GM19372 (cell line): ENCODE measurements around the gene CAPN2.
"Not testable (repeated sequence)": the region's sequence is repeated elsewhere in the genome, so short reads cannot be mapped to it uniquely, and the experiment has no call there.

Experiments used
- ATAC-seq: cut with Tn5 transposase; IDR thresholded peaks from one replicate; pipeline ENCODE4 v1.9.1; 2021; ENCODE audit warnings: mild to moderate bottlenecking, low read depth, moderate library complexity; ENCODE audit not compliant: unreplicated experiment

Gene CAPN2

DNA sequence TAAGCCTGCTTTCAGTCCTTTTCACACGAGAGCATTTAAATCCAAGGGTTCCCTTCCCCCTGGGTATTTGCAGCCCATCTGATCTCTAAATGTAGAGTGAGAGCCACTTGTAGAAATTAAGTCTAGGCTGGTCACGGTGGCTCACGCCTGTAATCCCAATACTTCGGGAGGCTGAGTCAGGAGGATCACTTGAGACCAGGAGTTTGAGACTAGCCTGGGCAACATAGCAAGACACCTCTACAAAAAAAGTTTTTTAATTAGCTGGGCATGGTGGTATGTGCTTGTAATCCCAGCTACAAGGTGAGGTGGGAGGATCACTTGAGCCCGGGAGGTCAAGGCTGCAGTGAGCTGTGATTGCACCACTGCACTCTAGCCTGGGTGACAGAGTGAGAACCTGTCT is 24.3 kb downstream of the CAPN2 start:
- ATAC-seq, result not testable (repeated sequence)

- ATAC-seq, result no peak
These were observed 25.0 kb downstream of the CAPN2 start for GRCh38 chr1:223737342-223737741.

GRCh38 chr1:223738465-223739365 is 26.4 kb downstream of the CAPN2 start:
- ATAC-seq, result no peak

- no peak for ATAC-seq
These were observed 27.2 kb downstream of the CAPN2 start for GRCh38 chr1:223739366-223740037.

- not testable (repeated sequence) for ATAC-seq
These were observed 27.8 kb downstream of the CAPN2 start for GRCh38 chr1:223740038-223740736.

- no peak for ATAC-seq
These were observed 29.5 kb downstream of the CAPN2 start for GRCh38 chr1:223741861-223742260.

- ATAC-seq, result no peak
These were observed 30.6 kb downstream of the CAPN2 start for GRCh38 chr1:223742856-223743517.

DNA sequence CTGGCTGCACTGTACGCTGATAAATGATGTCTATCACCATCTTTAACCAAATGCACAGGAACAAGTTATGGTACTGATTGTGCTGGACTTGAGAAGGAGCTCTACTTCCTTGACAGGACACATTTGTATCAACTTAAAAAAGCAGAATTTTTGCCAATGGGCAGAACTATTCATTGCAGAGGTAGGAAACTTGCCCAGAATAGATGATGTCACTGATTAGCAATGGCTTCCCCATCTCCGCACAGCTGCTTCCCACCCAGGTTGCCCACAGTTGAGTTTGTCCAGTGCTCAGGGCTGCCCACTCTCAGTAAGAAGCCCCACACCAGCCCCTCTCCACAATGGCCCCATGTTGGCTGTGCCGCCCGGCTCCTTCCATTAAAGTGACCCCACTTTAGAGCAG is 33.4 kb downstream of the CAPN2 start:
- no peak for ATAC-seq

GRCh38 chr1:223747838-223748335 is 35.5 kb downstream of the CAPN2 start:
- no peak for ATAC-seq

- ATAC-seq, result no peak
These were observed 36.0 kb downstream of the CAPN2 start for GRCh38 chr1:223748405-223748772.

DNA sequence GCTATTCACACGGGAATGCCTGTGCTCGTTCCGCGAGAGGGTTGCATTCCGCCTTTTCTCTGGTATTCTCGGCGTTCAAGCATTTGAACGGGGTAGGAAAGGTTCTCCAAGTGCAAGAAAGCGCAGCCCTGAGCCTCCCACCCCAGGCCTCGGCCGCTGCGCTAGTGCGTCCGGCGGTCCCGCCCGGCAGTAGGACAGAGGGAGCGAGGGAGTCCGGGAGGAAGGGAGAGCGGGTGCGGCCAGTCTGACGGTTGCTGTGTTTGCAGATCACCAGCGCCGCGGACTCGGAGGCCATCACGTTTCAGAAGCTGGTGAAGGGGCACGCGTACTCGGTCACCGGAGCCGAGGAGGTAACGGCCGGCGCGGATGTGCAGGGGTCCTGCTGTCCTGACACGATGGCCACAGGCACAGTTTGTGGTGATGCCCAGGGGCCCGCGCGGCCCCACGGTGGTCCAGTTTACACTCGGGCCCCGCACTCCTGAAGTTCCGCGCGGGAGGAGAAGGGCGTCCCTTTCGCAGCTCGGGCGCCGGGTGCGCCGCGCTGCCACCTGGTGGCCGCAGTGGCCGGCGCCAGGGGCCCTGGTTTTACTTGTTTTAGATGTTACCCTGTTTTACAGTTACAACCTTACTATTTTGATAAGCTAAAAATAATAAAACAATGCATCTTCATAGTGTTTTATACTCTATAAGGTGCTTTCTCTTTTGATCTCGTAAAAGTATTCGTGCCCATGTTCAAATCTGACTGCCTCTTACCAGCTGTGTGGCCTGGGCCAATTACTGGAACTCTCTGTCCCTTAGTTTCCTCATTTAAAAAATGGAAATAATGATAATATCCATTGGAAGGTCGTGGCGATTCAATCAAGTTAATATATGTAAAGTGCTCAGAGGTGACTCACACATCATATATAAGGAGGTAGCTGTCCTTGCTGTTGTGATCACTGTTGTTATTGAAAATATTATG is 36.7 kb downstream of the CAPN2 start:
- ATAC-seq, result peak; percentile 78

- no peak for ATAC-seq
These were observed 38.6 kb downstream of the CAPN2 start for GRCh38 chr1:223750730-223751570.

GRCh38 chr1:223751696-223752095 is 39.4 kb downstream of the CAPN2 start:
- ATAC-seq, result no peak

DNA sequence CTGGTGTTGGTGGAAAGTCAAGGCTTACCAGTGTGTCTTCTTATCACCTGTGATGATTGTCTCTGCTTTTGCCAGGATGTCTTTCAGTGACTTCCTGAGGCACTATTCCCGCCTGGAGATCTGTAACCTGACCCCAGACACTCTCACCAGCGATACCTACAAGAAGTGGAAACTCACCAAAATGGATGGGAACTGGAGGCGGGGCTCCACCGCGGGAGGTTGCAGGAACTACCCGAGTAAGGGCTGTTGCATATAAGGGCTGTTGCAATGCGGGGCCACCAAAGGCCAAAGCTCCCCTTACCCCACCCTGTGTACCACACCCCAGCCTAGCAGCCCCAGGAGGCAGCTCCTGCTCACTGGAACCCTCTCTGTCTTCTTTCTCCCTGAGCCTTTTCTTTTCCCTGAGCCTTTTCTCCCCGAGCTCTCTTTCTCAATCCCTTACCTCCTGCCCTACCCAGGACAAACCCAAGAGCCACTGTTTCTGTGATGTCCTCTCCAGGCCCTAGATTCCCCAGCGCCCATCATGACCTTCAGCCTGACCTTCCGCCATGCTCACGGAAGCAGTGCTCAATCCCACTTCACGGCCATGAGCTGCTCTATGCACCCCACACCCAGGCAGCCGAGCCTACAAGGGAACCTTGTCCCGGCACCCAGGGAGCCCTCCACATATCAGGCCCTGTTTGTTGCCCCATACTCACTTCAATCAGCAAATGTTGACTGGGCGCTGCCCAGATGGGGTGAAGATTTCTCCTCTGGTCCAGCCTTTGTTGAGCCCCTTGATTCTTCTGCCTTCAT is 40.6 kb downstream of the CAPN2 start:
- ATAC-seq, result no peak

GRCh38 chr1:223754681-223755431 is 42.5 kb downstream of the CAPN2 start:
- ATAC-seq, result no peak

- no peak for ATAC-seq
These were observed 43.1 kb downstream of the CAPN2 start for GRCh38 chr1:223755432-223755792.
